ENCODE measurements around the gene PIGA. TPM values are rescaled to one million over a fixed set of nuclear protein-coding genes. Genes with fewer than 3 reads are reported as not detected.
A peak's percentile ranks its signal among the peaks of the same experiment; 100 is the strongest.

PIGA gene
- total and polyA plus RNA-seq, 4 donors: 11.7 to 72.8 (median 18.8) TPM

DNA sequence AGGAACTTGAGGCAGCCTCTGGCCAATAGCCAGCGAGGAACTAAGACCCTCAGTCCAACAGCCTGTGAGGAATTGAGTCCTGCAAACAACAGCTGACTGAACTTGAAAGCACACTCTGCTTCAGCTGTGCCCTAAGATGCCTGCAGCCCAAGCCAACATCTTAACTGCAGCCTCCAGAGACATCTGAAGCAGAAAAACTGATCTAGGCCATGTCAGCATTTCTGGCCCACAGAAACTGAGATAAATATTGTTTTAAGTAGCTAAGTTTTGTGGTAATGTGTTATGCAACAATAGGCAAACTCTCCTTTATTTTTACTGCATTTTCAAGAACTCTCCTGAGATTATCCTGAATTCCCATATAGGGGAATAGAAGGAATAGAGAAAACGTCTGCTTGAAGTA lies 24.4 kb upstream of the PIGA start:
- Histone ChIP-seq H3K27me3 (ENCODE audit: control insufficient read depth in 3 of 3, insufficient read depth in 3 of 3, low read length in 2 of 3) (peaks cover 0 to 26% (median 11%) of the 10 kb centered on the region in 3 donors), H3K9ac (ENCODE audit: insufficient read depth in 1 of 2, low read length in 2 of 2) (no peak overlapping the region), H3K36me3 (ENCODE audit: control insufficient read depth in 4 of 4, insufficient read depth in 4 of 4, low read length in 4 of 4) (peaks cover 0 to 6% (median under 1%) of the 10 kb centered on the region in 4 donors), H3K4me1 (ENCODE audit: control insufficient read depth in 5 of 5, insufficient read depth in 5 of 5, low read length in 5 of 5) (no peaks in the 10 kb centered on the region), H3K4me3 (no peak overlapping the region), H3K9me3 (ENCODE audit: control insufficient read depth in 4 of 4, insufficient read depth in 3 of 4, low read length in 3 of 4) (peaks cover 0 to 1% (median 0%) of the 10 kb centered on the region in 4 donors), H3K27ac (ENCODE audit: low read depth in 1 of 2, low read length in 1 of 2) (no peak overlapping the region)
- TF ChIP-seq, protein P1, sequence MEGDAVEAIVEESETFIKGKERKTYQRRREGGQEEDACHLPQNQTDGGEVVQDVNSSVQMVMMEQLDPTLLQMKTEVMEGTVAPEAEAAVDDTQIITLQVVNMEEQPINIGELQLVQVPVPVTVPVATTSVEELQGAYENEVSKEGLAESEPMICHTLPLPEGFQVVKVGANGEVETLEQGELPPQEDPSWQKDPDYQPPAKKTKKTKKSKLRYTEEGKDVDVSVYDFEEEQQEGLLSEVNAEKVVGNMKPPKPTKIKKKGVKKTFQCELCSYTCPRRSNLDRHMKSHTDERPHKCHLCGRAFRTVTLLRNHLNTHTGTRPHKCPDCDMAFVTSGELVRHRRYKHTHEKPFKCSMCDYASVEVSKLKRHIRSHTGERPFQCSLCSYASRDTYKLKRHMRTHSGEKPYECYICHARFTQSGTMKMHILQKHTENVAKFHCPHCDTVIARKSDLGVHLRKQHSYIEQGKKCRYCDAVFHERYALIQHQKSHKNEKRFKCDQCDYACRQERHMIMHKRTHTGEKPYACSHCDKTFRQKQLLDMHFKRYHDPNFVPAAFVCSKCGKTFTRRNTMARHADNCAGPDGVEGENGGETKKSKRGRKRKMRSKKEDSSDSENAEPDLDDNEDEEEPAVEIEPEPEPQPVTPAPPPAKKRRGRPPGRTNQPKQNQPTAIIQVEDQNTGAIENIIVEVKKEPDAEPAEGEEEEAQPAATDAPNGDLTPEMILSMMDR (IDR thresholded peaks at IDR 0.05; ENCODE audit: control extremely low read depth, extremely low read depth): no peak
- no peak for ATAC-seq (ENCODE audit: insufficient read depth, low FRiP score)
- no peak for DNase-seq
- 53 to 84% methylated on average over 2 of the region's 2 CpGs for WGBS, 2 donors

DNA sequence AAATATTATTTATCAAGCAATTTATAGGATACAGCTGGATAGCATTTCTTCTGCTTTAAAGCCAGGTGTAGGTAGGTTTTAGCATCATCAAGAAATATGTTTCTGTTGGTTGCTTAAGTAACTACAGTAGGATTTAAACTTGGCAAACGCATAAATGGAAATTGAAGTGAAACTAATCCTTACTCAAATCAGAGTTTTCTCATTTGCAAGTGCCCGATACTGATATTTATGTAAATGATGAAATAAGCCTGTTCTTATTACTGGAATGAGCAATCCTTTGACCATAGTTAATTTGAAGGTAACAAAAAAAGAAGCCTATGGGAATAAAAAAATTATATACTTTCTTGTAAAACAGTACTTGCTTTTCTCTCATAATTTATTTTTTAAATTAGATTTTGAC lies 23.2 kb upstream of the PIGA start:
- 67 to 78% methylated on average over 2 of the region's 2 CpGs for WGBS, 2 donors
- Histone ChIP-seq H3K9ac (ENCODE audit: insufficient read depth in 1 of 2, low read length in 2 of 2) (no peak overlapping the region), H3K27me3 (ENCODE audit: control insufficient read depth in 3 of 3, insufficient read depth in 3 of 3, low read length in 2 of 3) (peaks cover 0 to 31% (median 9%) of the 10 kb centered on the region in 3 donors), H3K27ac (ENCODE audit: low read depth in 1 of 2, low read length in 1 of 2) (no peak overlapping the region), H3K4me3 (no peak overlapping the region), H3K36me3 (ENCODE audit: control insufficient read depth in 4 of 4, insufficient read depth in 4 of 4, low read length in 4 of 4) (peaks cover 0 to 6% (median under 1%) of the 10 kb centered on the region in 4 donors), H3K4me1 (ENCODE audit: control insufficient read depth in 5 of 5, insufficient read depth in 5 of 5, low read length in 5 of 5) (no peaks in the 10 kb centered on the region), H3K9me3 (ENCODE audit: control insufficient read depth in 4 of 4, insufficient read depth in 3 of 4, low read length in 3 of 4) (peaks cover 0 to 1% (median 0%) of the 10 kb centered on the region in 4 donors)
- ATAC-seq (ENCODE audit: insufficient read depth, low FRiP score): no peak
- TF ChIP-seq, protein P1 (IDR thresholded peaks at IDR 0.05; ENCODE audit: control extremely low read depth, extremely low read depth): no peak
- no peak for DNase-seq

DNA sequence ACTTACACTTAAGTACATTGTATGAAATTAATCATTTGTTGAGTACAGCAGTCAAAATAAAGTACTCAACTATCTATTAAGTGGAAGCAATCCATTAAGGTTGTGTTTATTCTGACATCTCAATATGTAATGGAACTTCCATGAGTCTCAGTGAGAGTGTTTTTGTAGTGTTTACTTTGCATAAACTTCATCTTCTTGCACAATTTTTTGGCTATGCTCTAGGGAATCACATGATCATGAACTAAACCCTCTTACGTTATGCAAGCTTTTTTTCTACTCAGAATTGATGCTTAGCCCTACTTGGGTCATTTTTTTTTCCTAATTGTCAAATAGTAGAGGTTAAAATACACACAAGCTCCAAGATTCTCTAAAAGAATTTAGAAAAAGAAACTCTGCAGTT lies 21.1 kb upstream of the PIGA start:
- H3K36me3 ChIP-seq (ENCODE audit: control insufficient read depth in 4 of 4, insufficient read depth in 4 of 4, low read length in 4 of 4): peaks cover 0 to 5% (median under 1%) of the 10 kb centered on the region in 4 donors
- ATAC-seq (ENCODE audit: insufficient read depth, low FRiP score) (no peak), DNase-seq (peak in 2 of 3 donors; percentile 88 to 94)
- no peak overlapping the region for H3K27ac ChIP-seq (ENCODE audit: low read depth in 1 of 2, low read length in 1 of 2)
- H3K4me1 ChIP-seq (ENCODE audit: control insufficient read depth in 5 of 5, insufficient read depth in 5 of 5, low read length in 5 of 5): no peaks in the 10 kb centered on the region
- peaks cover 0 to 1% (median 0%) of the 10 kb centered on the region in 4 donors for H3K9me3 ChIP-seq (ENCODE audit: control insufficient read depth in 4 of 4, insufficient read depth in 3 of 4, low read length in 3 of 4)
- no peak overlapping the region for H3K4me3 ChIP-seq
- WGBS, 2 donors: 23 to 30% methylated on average over 1 of the region's 1 CpG
- TF ChIP-seq, protein P1 (IDR thresholded peaks at IDR 0.05; ENCODE audit: control extremely low read depth, extremely low read depth): no peak
- no peak overlapping the region for H3K9ac ChIP-seq (ENCODE audit: insufficient read depth in 1 of 2, low read length in 2 of 2)
- peaks cover 0 to 32% (median 7%) of the 10 kb centered on the region in 3 donors for H3K27me3 ChIP-seq (ENCODE audit: control insufficient read depth in 3 of 3, insufficient read depth in 3 of 3, low read length in 2 of 3)
